ENCODE measurements around the gene OR5M10. TPM values are rescaled to one million over a fixed set of nuclear protein-coding genes. Genes with fewer than 3 reads are reported as not detected.
"Not testable (repeated sequence)": the region's sequence is repeated elsewhere in the genome, so short reads cannot be mapped to it uniquely, and the experiment has no call there.

Gene OR5M10
- not detected for total RNA-seq

DNA sequence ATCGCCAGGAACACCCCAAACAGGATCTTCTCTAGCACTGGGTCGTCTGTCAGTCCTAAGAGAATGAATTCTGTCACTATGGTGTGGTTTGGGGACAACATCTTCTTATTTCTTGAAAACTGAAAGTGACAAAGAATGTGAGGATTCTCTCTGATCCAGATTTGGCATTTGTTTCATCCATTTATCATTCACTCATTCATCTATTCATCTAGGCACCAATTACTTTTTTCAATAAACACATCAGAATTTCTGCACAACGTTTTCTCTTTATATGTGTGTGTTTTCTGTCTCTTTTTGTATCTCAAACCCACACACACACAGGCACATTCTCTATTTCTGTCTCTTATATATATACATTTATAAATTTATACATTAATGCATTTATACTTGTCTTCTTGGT, at the start of gene OR5M10:
Gene OR5M10, minus strand, starts transcription at position 101 of the 400 bp plus-strand sequence. Its CDS starts 0 bp downstream, at position 101.
- intact Hi-C loops (cut with micrococcal nuclease) = no loop called here

DNA sequence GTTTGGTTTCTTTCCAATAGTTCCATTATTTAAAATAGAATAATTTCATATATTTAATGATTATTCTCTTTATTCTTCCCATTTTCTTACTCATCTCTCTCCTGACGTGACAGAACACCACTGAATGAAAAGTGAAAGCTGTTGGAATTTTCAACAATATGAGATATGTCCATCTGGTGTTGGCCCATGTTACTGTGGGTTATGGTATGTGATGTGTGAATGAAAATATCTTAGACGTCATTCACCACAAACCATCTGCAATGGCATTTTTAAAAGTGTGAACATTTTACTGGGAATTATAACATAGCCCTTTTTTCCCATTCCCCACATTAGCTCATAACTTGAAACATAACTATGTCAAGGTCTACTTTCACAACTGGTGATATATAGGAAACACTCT, 48.4 kb upstream of the OR5M10 start:
- no peaks in the 10 kb centered on the region for H3K4me1 Mint-ChIP-seq (ENCODE audit: low read depth)
- H3K27me3 Mint-ChIP-seq = no peaks in the 10 kb centered on the region
- intact Hi-C loops (cut with micrococcal nuclease) = no loop called here
- CTCF ChIA-PET = no interaction called here
- DNase-seq = no peak
- H3K27ac Mint-ChIP-seq = no peak overlapping the region
- H3K9me3 Mint-ChIP-seq = peaks cover 12% of the 10 kb centered on the region
- H3K36me3 Mint-ChIP-seq = no peaks in the 10 kb centered on the region
- no peak overlapping the region for H3K4me3 Mint-ChIP-seq
- POLR2A ChIA-PET = no interaction called here

More for the DNA sequence above, at the start of gene OR5M10:
- CTCF ChIA-PET = no interaction called here
- Mint-ChIP-seq H3K27me3 (no peaks in the 10 kb centered on the region), H3K4me1 (ENCODE audit: low read depth) (no peaks in the 10 kb centered on the region), H3K4me3 (no peak within 1 kb of the TSS), H3K27ac (no peak within 1 kb of the TSS), H3K36me3 (no peaks in the 10 kb centered on the region), H3K9me3 (peaks cover 17% of the 10 kb centered on the region)
- DNase-seq = no peak
- POLR2A ChIA-PET = no interaction called here

DNA sequence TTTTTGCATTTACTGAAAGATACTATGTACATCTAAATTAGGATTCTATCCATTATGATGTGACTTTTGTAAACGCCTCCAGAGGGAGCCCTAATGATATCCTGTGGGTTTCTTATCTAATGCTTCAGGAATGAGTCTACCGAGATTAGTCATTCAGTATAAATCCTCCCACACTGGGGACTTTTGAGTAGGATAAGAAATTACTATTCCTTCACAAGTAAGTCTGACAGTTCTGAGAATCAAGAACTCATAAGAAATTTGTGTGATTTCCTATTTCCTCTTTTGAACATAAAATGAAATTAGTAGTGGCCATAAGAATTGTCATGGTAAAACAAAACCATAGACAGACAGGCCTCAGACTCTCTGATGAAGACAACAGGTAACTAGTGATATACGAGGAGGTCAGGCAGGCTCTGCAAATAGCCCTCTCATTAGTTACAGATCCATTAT, 47.2 kb upstream of the OR5M10 start:
- no peaks in the 10 kb centered on the region for H3K27me3 Mint-ChIP-seq
- ChIA-PET POLR2A (no interaction called here), CTCF (no interaction called here)
- H3K27ac Mint-ChIP-seq = no peak overlapping the region
- no peaks in the 10 kb centered on the region for H3K4me1 Mint-ChIP-seq (ENCODE audit: low read depth)
- peaks cover 8% of the 10 kb centered on the region for H3K9me3 Mint-ChIP-seq
- H3K4me3 Mint-ChIP-seq = no peak overlapping the region
- intact Hi-C loops (cut with micrococcal nuclease) = loop anchor here (1.0 kb wide), 1 partner anchor 159 kb away; no protein-coding TSS in a partner anchor
- H3K36me3 Mint-ChIP-seq = no peaks in the 10 kb centered on the region
- DNase-seq = no peak

DNA sequence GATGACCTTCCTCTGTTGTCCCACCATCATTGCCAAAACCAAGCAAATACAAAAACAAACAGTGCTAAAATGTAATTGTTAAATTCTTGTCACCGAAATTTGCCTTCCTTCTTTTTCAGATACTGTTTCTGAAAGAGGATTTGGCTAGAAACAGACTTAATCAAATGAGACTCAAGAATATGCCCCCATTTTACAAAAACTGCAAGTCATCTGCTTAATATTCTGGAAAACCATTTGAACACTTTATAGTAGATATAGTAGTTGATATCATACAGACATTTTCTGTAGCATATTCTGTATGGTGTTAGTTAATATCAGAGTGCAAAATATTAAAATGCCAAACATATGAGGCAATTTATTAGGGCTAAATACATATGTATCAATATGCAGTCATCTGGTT, 33.7 kb upstream of the OR5M10 start:
- Mint-ChIP-seq H3K9me3 (peaks cover 6% of the 10 kb centered on the region), H3K27me3 (no peaks in the 10 kb centered on the region), H3K36me3 (no peaks in the 10 kb centered on the region), H3K4me1 (ENCODE audit: low read depth) (no peaks in the 10 kb centered on the region), H3K4me3 (no peak overlapping the region), H3K27ac (no peak overlapping the region)
- no peak for DNase-seq
- CTCF ChIA-PET = no interaction called here
- POLR2A ChIA-PET = no interaction called here
- intact Hi-C loops (cut with micrococcal nuclease) = no loop called here

DNA sequence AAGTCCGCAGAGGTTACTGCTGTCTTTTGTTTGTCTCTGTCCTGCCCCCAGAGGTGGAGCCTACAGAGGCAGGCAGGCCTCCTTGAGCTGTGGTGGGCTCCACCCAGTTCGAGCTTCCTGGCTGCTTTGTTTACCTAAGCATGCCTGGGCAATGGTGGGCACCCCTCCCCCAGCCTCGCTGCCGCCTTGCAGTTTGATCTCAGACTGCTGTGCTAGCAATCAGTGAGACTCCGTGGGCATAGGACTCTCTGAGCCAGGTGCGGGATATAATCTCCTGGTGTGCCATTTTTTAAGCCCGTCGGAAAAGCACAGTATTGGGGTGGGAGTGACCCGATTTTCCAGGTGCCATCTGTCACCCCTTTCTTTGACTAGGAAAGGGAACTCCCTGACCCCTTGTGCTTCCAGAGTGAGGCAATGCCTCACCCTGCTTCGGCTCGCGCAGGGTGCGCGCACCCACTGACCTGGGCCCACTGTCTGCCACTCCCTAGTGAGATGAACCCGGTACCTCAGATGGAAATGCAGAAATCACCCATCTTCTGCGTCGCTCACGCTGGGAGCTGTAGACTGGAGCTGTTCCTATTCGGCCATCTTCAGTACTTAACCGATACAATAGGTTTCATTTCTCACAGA, 14.7 kb upstream of the OR5M10 start:
- H3K27me3 Mint-ChIP-seq; POLR2A ChIA-PET; H3K36me3 Mint-ChIP-seq; H3K4me1 Mint-ChIP-seq (ENCODE audit: low read depth); CTCF ChIA-PET; H3K9me3 Mint-ChIP-seq; H3K27ac Mint-ChIP-seq; DNase-seq; H3K4me3 Mint-ChIP-seq; intact Hi-C loops (cut with micrococcal nuclease): not testable (repeated sequence)

DNA sequence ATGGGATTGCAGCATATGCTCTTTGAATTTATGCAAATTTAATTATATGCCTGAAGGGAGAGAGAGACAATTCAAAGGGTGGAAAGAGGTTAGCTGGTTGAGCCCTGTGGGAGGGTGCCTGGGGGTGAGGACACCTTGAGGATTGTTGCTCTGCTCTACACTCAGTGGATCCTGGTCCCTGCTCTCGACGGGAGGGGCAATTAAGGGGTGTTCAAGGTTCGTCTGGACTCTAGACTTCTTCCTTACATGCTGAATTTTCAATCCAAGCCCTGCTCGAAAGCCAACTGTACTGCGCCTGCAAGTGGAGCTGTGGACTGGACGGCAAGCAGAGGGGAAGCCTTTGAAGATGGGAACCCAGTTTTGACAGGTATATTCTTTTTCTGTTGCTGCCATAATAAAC, 18.9 kb downstream of the OR5M10 start:
- Mint-ChIP-seq H3K4me3 (no peak overlapping the region), H3K4me1 (ENCODE audit: low read depth) (no peaks in the 10 kb centered on the region), H3K27ac (no peak overlapping the region), H3K27me3 (no peaks in the 10 kb centered on the region), H3K9me3 (peaks cover 30% of the 10 kb centered on the region), H3K36me3 (no peaks in the 10 kb centered on the region)
- no peak for DNase-seq
- ChIA-PET POLR2A (no interaction called here), CTCF (no interaction called here)
- intact Hi-C loops (cut with micrococcal nuclease) = no loop called here

DNA sequence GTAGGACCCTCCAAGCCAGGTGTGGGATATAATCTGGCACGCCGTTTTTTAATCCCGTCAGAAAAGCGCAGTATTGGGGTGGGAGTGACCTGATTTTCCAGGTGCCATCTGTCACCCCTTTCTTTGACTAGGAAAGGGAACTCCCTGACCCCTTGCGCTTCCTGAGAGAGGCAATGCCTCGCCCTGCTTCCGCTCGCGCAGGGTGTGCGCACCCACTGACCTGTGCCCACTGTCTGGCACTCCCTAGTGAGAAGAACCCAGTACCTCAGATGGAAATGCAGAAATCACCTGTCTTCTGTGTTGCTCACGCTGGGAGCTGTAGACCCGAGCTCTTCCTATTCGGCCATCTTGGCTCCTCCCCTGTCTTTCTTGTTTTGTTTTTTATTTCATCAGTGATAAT, 22.8 kb downstream of the OR5M10 start:
- intact Hi-C loops (cut with micrococcal nuclease); H3K27me3 Mint-ChIP-seq; H3K27ac Mint-ChIP-seq; H3K4me1 Mint-ChIP-seq (ENCODE audit: low read depth); DNase-seq; CTCF ChIA-PET; H3K36me3 Mint-ChIP-seq; POLR2A ChIA-PET; H3K4me3 Mint-ChIP-seq: not testable (repeated sequence)
- H3K9me3 Mint-ChIP-seq = peaks cover 18% of the 10 kb centered on the region

DNA sequence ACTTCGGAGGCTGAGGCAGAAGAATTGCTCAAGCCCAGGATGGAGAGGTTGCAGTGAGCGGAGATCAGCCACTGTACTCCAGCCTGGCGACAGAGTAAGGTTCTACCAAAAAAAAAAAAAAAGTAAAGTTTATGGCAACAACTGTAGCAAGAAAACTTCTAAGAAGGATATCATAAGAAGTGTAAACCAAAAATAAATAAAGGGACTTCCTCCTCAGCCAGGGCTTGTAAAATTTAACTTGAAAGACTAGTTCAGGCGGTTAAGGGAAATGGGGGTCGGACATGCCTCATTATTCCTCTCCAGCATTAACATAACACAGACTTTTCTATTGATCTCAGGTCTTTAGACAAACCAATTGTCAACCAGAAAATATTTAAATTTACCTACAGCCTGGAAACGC, 32.0 kb downstream of the OR5M10 start:
- no peak overlapping the region for H3K4me3 Mint-ChIP-seq
- POLR2A ChIA-PET = no interaction called here

DNA sequence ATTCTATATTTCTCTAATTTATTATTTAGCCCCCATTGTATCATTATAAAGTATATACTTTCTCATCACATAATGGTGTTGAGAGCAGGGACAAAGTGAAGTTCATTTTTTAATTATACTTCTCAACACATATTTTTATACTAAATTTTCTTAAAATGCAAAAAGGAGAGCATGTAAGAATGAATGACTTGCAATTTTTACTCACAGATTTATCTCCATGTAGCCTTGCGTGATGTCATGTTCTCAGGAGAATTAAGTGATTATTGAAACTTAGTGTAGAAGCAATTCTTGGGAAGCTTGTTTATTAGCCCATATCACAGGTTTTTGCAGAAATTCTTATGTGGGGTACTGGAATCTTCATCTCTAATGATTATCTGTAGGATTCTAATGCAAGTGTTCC, 33.8 kb downstream of the OR5M10 start:
- ChIA-PET POLR2A (no interaction called here), CTCF (no interaction called here)
- intact Hi-C loops (cut with micrococcal nuclease) = no loop called here
- Mint-ChIP-seq H3K27ac (no peak overlapping the region), H3K36me3 (no peaks in the 10 kb centered on the region), H3K4me1 (ENCODE audit: low read depth) (no peaks in the 10 kb centered on the region), H3K9me3 (peaks cover 19% of the 10 kb centered on the region), H3K4me3 (no peak overlapping the region), H3K27me3 (no peaks in the 10 kb centered on the region)
- no peak for DNase-seq

More for the DNA sequence above, 32.0 kb downstream of the OR5M10 start:
- Mint-ChIP-seq H3K9me3 (peaks cover 17% of the 10 kb centered on the region), H3K4me1 (ENCODE audit: low read depth) (no peaks in the 10 kb centered on the region), H3K36me3 (no peaks in the 10 kb centered on the region), H3K27ac (no peak overlapping the region), H3K27me3 (no peaks in the 10 kb centered on the region)
- no peak for DNase-seq
- intact Hi-C loops (cut with micrococcal nuclease) = no loop called here
- CTCF ChIA-PET = no interaction called here

DNA sequence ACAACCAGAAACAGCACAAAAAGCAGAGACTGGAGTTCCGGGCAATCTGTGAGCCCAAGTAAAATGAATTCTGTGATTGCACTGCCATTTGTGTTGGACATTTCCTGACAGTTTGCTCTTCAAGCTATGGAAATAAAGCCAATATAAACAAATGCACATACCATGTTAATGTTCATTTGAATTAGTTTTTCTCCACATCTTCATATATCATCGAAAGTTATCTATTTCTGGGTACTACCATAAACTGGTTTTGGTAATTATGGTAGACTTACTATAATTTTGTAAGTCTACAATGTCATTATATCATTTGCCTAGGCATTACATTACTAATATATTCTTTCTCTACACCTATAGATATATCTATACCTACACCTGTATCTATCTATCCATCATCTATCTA, 34.4 kb downstream of the OR5M10 start, which contains the start of gene OR5M11:
Gene OR5M11, minus strand, starts transcription at position 101 of the 400 bp plus-strand sequence. Its CDS starts 0 bp downstream, at position 101.
- DNase-seq = no peak
- intact Hi-C loops (cut with micrococcal nuclease) = no loop called here
- no peaks in the 10 kb centered on the region for H3K4me1 Mint-ChIP-seq (ENCODE audit: low read depth)
- POLR2A ChIA-PET = no interaction called here
- peaks cover 24% of the 10 kb centered on the region for H3K9me3 Mint-ChIP-seq
- H3K4me3 Mint-ChIP-seq = no peak within 1 kb of the TSS
- CTCF ChIA-PET = no interaction called here
- no peak within 1 kb of the TSS for H3K27ac Mint-ChIP-seq
- H3K27me3 Mint-ChIP-seq = no peaks in the 10 kb centered on the region
- H3K36me3 Mint-ChIP-seq = no peaks in the 10 kb centered on the region

DNA sequence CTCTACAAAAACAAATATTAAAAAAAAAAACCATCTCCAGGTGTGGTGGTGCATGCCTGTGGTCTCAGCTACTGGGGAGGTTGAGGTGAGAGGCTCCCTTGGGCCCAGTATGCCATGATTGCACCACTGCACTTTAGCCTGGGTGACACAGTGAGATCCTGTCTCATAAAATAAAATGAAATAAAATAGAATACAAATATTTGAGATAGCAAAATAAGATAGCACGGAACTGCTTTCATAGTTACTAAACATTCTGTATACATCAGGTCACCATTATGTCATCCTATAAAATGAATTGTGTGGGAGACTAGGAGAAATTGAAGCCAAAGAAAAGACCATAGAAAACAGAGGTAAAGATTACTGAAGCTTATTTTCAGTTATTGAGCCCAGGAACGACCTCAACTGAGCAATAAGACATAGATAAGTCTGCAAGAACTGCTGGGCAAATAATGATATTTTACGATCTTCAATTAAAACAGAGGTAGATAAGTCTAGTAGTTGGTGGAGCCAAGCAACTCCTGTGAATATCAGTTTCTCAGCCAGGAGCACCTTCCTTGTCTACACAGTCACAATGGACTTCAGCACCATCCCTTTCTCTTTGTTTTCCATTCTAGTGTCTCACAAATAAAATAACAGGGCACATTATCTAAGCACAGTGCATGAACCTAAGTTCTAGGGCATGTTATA, 44.3 kb downstream of the OR5M10 start:
- ChIA-PET POLR2A (no interaction called here), CTCF (no interaction called here)

DNA sequence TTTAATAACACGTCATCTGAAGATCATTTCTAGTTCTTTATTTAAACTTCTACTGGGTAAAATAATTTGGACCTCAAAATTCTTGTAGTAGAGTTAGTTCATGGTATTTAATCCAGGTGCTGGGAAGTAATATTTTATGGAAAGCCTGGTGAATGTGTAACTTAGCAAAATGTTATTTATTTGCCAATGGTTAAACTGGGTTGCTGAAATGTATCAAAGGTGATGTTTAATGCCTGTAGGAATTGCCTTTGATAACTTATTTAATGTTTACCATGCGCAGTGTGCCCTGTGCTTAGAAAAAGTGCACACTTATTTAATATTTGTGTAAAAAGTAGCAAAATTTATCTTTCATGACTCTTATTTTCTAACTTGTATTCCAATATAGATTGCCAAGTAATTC, 45.7 kb downstream of the OR5M10 start:
- Mint-ChIP-seq H3K36me3 (no peaks in the 10 kb centered on the region), H3K27me3 (no peaks in the 10 kb centered on the region), H3K4me1 (ENCODE audit: low read depth) (no peaks in the 10 kb centered on the region), H3K27ac (no peak overlapping the region), H3K4me3 (no peak overlapping the region), H3K9me3 (peaks cover 8% of the 10 kb centered on the region)
- CTCF ChIA-PET = no interaction called here
- POLR2A ChIA-PET = no interaction called here
- intact Hi-C loops (cut with micrococcal nuclease) = no loop called here
- no peak for DNase-seq

More for the DNA sequence above, 44.3 kb downstream of the OR5M10 start:
- Mint-ChIP-seq H3K4me1 (ENCODE audit: low read depth) (no peaks in the 10 kb centered on the region), H3K27me3 (no peaks in the 10 kb centered on the region), H3K4me3 (no peak overlapping the region), H3K36me3 (no peaks in the 10 kb centered on the region), H3K27ac (no peak overlapping the region), H3K9me3 (peaks cover 4% of the 10 kb centered on the region)
- intact Hi-C loops (cut with micrococcal nuclease) = no loop called here
- DNase-seq = no peak

Measured in activated CD4-positive, alpha-beta memory T cell treated with anti-CD3 and anti-CD28 coated beads for 36 hours (primary cell).